IPS DF 4.7 (cell line): Measurements from ENCODE around the gene UCN3.

Experiments
- DNase-seq: peaks from one replicate; pipeline ENCODE4 v3.0.0-alpha.2; 2013; ENCODE audit warnings: low spot score; ENCODE audit errors: extremely low read depth

The UCN3 gene, protein sequence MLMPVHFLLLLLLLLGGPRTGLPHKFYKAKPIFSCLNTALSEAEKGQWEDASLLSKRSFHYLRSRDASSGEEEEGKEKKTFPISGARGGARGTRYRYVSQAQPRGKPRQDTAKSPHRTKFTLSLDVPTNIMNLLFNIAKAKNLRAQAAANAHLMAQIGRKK

DNA sequence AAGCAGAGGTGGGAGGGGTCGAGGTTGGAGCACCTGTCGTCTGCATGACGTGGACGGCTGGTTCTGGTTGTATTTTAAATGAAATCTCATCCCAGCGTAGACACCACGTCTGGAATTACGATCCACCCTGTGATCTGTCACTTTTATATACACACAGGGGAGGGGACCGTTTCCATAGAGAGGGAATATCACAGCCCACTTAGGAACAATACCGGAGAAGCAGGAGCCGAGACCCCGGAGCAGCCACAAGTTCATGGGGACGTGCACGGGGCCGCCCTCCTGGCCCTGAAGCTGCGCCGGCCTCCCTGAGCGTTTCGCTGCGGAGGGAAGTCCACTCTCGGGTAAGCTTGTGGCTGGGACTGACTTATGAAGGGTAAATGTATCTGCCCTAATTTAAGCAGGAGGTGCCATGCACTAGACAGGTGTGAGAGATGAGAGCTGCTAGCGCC, at the start of gene UCN3:
TSS of gene UCN3 (plus strand) at position 77 of the 449 bp plus-strand sequence. CDS start 8,755 bp downstream, outside the sequence.
- no peak for DNase-seq

DNA sequence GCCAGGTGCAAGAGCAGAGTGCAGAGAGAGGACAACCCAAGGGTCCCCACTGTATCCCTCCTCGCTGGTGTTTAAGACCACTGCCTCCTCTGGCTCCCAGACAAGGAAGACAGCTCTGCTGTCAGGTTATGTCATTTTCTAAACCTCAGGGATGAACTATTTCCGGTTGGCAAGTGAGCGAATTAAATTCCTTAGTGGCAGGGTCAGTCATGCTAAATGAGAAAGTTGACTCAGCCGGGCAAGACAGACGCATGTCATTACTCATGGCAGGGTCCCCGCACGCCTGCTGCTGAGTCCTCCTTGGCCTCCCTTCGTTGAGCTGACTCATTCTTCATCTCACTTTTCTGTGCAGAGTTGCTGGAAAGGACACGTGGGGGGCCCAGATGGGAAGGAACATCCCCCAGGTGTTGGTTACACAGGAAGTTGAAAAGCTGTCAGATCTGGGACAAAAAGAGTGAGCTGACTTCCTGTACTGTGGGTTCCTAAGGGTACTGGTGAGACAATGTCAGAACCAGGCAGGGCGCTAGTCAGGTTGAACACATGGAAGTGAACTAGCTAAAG, 47.1 kb upstream of the UCN3 start:
- no peak for DNase-seq

DNA sequence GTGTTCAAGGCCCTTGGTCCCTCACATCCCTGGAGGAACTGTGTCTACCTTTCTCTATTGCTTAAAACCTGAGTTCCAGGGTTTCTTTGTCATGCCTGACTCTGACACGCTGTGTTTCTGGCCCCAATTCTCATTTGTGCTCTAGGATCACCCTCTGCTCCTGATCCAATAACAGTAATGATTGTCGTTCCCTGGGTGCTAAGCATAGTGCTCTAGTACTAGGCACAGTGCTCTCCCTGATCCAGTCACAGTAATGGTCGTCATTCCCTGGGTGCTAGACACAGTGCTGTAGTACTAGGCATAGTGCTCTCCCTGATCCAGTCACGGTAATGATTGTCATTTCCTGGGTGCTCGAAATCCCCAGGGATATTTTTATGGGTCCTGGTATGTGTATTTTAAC, 46.6 kb upstream of the UCN3 start:
- no peak for DNase-seq

DNA sequence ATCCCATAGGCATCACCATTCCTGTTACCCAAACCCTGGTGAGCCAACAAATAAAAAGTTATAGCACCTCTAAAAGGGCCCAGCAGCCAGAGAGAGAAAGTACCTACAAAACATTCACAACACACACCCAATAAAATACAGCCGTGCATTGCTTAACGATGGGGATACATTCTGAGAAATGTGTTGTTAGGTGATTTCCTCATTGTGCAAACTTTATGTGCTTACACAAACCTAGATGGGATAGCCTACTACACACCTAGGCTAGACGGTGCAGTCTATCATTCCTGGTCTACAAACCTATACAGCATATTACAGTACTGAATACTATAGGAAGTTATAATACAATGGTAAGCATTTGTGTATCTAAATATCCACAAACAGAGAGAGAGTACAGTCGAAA, 44.9 kb upstream of the UCN3 start:
- no peak for DNase-seq

DNA sequence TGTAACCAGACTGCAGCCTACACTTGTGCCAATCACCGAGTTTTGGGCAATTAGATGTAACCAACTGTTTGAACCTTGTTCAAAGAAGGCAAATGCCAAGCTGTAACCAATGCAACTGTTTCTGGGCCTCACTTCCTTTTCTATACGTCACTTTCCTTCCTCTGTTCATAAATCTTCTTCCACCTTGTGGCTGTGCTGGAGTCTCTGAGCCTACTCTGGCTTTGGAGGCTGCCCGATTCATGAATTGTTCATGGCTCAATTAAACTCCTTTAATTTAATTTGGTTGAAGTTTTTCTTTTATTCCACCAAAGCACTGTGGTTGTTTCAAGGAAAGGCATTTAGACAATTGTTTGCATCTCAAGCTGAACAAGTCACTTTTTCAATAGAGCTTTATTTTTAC, 43.5 kb upstream of the UCN3 start:
- no peak for DNase-seq

DNA sequence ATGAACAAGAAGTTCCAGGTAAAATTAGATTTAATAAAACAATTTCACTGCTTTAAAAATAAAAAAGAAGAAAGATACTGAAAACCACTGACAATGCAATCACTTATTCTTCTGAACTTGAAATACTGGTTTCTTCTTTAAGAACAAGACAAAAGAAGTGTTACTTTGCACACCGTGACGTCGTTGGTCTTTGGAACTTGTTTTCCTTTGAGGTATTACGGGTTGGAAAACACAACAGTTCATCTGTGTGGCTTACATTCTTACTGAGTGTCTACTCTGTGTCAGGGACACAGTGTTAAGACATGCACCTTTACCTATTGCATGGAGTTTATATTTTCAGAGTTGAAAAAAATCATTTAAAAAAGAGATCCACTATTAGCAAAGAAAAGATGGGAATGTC, 41.3 kb upstream of the UCN3 start:
- no peak for DNase-seq

DNA sequence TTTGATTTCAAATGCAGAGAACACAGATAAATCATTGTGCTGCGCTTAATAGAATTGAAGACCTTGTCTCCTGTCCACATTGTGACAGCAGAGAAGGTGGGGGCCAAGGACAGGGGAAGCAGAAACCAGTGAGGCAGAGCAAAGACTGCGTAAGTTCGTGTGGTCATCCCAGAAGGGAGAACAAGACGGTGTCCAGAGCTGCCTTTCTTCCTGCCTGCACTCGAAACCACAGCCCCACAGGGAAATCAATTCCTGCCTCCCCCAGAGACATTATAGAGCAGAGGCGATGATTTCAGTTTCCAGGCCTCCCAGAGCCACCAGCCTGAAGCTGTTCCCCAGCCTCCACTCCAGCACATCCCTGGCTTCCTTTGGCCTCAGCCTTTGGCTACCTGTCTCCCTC, 39.7 kb upstream of the UCN3 start:
- DNase-seq, result no peak

DNA sequence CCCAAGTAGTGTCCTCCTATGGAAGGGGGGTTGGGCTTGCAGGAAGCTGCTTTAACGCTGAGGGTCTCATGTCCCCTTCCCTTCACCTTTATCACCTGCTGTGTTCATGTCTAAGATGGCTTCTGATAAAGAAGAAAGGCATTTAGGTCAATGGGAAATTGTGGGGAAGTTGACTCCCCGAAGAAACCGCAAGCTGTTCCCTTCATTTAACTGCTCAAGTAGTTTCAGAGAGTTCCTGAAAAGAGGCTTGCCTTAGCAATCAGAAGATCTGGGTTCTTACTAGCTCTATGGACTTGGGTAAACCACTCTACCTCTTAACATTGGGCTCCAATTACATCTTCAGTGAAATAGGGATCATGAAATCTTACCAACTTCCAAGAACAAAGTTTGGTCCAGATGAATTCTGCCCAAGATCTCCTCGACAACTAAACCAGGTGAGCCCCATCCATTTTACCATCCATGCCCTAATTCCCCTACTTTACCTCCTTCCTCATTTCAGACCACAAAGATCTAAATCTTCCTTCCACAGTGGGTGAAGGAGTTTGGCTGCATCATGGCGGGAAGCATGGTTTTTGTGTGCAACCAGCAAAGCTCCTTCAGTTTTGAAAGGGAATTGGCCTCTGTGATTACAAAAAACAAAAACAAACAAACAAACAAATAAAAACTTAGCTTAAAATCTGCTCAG, 30.4 kb upstream of the UCN3 start:
- DNase-seq, result no peak

DNA sequence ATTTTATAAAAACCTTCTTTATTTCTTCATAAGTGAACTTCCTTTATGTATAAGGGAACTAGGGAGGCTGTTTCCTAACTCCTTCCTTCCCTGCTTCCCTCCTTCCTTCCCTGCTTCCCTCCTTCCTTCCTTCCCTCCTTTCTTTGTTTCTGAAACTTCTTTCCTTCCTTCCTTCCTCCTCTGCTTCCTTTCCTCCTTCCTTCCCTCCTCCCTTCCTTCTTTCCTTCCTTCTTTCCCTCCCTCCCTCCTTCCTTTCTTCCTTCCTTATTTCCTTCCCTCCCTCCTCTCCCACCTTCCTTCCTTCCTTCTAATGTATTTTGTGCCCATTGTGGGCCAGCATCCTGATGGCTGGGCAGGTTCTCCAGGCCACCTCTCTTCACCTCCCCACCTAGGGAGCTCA, 26.8 kb upstream of the UCN3 start:
- DNase-seq, result no peak

DNA sequence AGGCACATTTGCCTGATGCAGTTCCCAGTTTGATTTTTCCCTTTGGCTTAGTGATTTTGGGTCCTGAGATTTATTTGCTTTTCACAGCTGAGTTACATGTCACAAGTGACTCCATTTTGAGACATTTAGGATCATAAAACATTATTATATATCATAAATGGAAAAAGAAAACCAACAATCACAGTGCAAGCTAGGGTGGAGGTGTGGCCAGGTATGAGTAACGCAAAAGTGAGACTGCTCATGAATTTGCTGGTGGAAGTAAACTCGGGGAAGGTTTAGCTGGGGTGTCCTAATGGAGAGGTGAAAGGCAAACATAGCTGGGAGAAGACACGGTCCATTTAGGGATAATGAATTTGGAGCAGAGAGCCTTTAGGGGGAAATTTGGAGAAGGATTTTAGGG, 21.7 kb upstream of the UCN3 start:
- no peak for DNase-seq

DNA sequence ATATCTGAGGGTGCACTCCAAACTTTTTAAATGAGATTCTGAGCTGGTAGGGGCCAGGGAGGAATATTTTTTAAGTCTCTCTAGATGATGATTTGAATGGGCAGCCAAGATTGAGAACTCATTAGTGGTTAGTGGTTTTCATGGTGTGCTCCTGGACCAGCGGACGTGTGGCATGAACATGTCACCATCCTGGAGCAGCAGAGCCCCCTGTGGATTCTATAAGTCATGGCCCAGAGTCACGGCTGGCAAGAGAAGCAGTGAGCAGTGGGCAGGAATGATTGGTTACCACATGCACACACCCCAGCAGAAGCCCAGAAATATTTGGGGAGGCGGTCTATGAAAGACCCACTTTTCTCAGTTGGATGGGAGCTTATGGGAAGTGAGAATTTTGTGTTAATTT, 21.2 kb upstream of the UCN3 start:
- DNase-seq, result no peak

DNA sequence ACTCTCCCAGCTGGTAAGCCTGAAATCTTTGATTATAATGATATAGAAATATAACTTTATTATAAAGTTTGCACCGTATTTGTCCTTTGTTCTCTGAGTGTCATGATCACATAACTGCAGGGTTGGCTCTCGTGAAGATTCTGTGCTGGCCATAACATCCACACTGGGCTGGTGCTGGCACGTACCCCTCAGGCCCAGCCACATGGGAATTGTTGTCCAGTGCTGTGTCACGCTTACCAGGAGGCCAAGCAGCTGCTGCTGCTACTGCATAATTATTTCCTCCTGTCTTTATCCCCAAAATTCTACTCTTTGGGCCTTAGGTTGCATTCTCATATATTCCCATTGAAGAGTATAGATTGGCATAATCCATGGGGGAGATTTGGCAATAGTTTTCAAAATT, 20.8 kb upstream of the UCN3 start:
- no peak for DNase-seq

DNA sequence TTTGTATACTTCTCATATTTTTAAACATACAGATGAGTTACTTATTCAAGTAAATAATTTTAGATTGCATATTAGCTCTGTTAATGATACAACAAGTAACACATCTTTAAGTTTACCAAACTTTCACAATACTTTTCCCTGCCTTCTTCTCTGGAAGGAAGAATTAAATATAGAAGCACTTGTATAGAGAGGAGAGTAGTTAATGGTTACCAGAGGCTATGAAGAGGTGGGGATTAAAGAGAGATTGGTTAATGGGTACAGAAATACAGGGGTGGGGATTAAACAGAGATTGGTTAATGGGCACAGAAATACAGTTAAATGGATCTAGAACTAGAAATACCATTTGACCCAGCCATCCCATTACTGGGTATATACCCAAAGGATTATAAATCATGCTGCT, 20.0 kb upstream of the UCN3 start:
- no peak for DNase-seq

DNA sequence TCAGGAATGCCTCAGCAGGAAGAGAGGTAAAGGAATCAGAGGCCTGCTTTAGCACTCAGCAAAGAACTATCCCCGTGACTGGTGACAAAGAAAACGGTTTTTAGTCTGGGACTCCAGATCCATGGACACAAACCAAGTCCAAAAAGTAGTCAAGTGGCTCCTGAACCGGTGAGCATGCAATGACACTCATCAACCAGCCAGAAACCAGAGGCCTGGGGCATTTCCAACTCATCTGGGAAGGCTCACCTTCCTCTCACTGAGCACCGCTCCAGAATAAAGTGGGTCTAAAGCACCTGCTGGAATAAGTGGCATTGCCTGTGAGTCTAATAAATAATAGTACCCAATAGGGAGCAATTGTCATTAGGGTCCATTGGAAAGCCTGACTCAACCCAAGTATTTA, 17.9 kb upstream of the UCN3 start:
- DNase-seq, result no peak

DNA sequence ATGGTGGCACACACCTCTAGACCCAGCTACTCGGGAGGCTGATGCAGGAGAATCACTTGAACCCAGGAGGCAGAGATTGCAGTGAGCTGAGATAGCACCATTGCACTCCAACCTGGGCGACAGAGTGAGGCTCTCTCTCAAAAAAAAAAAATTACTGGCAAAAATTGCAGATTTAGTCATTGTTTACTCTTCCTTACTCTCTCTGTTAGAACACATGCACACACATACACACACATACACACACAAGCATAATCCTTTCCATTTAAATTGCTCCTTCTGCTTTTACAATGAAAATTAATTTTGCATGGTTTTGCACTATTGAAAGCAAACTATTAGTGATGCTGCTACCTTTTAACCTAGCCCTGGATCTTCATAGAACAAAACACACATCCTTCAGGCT, 15.4 kb upstream of the UCN3 start:
- DNase-seq, result no peak

DNA sequence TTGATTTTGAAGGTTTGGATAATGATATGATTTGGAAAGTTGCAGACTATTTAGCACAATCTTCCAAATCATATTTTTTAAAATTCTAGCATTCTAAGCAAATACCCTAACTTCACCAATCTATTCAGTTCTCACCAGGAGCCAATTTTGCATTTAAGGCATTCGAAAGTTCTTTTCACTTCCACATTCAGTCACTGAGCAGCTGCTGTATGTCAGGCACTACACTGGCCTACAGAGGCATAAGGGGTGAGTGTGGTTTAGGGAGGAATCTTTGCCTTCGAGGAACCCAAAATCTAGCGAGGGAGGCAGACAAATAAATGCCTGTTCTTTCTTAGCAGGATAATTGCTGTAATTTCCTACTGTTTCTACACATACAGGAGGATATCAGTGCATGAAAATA, 10.7 kb upstream of the UCN3 start:
- DNase-seq, result no peak

DNA sequence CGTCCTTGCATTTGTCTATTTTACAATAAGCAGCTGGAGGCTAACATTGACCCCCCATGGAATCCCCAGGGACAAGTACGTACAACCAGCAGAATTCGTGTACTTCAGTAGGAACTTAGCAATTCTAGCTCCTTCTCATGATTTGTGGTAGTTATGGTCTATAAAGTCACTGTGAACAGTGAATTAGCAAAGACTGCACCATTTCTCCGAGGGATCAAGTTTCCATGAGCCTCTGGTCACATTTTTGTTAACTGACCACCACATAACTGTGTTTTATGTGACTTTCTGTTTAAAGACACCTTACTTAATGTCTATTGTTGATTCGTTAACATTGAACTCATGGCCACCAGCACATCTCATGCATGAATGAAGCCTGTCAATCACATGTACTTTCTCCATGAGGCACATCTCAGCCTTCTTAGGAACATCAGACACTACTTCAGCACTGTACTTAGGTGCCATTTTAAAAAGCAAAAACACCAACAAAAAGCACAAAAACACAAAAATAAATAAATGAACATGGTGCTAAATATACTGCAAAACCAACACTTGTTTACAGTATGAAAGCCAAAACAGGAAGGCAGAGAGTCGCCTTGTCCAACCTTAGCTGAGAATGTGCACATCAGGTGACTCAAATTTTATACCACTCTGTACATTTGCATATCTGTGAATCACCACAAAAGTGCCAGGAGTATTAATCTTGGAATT, 9.0 kb upstream of the UCN3 start:
- DNase-seq, result no peak

DNA sequence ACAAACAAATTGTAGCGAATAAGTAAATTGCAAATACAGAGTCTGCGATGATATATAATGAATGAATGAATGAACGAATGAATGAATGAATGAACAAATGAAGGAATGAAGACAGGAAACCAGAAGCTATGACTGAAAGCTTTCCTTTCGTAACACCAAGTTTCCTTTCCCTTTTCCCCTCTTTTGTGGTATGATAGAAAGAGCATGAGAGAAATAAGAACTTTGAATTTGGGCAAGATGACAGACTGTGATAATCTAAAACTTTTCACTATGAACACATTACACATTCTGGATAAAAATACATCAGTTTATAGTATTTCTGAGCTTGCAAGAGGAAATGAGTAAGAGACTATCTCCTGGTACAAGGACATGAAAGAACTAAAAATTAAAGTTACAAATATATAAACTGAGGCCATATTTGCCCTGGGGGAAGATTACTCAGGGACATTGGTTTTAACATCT, 8.4 kb upstream of the UCN3 start:
- no peak for DNase-seq

DNA sequence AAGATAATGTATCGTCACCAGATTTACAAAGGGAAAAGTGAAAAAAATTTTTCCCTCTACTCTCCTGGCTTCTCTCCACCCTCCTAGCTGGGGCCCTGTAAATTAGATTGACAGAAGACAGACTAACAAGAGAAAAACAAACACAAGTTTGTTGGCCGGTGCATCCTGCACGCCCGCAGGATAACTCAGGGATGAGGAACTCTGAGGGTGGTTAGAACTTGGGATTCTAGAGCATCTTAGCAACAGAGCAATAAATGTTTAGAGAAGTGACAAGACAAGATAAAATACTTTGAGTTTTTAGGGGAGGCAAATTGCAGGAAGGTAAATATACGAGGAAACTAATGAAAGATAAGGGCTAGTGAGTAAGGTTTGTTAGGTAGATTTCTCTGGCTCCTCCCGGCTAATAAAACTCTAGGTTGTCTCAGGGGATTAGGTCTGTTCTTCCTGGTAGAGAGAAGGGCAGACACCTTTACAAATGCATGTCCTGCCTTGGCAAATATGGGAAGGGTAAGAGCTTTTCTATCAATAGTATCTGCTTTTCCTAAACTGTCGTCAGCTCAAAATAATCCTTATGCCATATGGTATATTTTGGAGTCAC, 4.3 kb upstream of the UCN3 start:
- no peak for DNase-seq

DNA sequence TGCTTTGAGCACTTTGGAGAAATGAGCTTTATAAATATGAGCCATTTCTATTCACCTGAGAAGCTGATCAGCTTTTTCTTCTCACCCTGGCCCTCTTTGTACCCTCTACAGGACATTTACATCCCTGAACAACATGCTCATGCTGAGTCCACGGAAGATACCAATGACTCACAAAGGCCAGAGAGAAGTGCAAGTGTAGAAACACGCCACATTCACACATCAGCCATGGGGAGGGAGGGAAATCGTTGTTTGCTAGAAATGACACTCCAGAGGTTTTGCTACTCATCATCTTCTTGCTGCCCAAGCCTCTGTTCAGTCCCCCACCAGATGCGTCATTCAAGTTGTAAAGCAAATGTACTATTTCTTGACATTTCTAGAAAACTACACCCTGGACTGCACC, 2.8 kb upstream of the UCN3 start:
- no peak for DNase-seq

DNA sequence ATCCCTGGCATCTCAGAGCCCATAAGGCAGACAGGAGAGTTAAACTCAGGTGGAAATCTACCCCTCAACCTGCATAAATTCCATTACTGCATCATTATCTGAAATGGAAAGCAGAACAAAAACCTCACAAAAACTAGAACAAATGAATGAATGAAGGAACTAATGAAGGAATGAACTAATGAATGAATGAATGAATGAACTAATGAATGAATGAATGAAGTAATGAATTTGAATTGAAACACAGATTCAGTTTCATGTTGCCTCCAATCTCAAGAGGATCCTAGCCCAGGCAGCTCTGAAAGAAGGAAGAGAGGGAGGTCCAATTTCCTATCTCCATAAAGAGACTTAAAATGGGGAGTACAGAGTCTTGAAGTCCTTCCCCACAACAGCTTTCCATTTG, 1.9 kb upstream of the UCN3 start:
- no peak for DNase-seq

DNA sequence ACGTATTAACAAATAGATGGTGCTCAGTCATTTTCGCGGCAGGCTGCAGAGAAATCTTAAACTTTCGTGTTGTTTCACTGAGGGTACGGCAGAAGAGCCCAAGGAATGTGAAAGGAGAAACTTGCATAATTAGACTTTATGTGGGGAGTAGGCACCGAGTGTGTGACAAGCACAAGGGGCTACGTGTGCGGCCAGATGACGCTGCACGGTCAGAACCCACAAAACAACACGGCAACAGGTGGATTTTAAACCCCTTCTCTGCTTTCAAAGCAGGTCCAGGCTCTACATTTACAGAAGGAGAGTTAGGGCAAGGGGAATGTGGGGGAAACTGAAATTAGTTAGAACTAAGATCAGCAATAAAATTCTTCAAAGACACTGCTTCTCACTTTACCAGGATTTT, 392 bp upstream of the UCN3 start:
- DNase-seq, result no peak
